GM19372 (cell line): ENCODE results near the gene NAA30.
"Not testable (repeated sequence)": the region's sequence is repeated elsewhere in the genome, so short reads cannot be mapped to it uniquely, and the experiment has no call there.

Experiments
- ATAC-seq: cut with Tn5 transposase; IDR thresholded peaks from one replicate; pipeline ENCODE4 v1.9.1; 2021; ENCODE audit warnings: mild to moderate bottlenecking, low read depth, moderate library complexity; ENCODE audit not compliant: unreplicated experiment

NAA30 gene

GRCh38 chr14:57390037-57390805 is at the start of gene NAA30:
Gene NAA30 (plus strand): TSS chr14:57390586. CDS start chr14:57390958, 372 bp downstream.
- peak; percentile 78 for ATAC-seq

DNA sequence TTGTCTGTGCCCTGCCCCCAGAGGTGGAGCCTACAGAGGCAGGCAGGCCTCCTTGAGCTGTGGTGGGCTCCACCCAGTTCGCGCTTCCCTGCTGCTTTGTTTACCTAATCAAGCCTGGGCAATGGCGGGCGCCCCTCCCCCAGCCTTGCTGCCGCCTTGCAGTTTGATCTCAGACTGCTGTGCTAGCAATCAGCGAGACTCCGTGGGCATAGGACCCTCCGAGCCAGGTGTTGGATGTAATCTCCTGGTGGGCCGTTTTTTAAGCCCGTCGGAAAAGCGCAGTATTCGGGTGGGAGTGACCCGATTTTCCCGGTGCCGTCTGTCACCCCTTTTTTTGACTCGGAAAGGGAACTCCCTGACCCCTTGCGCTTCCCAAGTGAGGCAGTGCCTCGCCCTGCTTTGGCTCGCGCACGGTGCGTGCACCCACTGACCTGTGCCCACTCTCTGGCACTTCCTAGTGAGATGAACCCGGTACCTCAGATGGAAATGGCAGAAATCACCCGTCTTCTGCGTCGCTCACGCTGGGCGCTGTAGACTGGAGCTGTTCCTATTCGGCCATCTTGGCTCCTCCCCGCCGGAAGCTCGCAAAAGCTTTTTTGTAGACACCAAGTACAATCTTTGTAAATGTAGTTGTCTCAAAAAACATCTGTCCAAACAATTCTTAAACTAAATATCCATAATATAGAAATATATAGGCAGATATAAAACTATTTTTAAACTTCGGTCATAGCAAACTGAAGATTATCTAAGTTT is 46.7 kb upstream of the NAA30 start:
- not testable (repeated sequence) for ATAC-seq

GRCh38 chr14:57345106-57345505 is 45.3 kb upstream of the NAA30 start:
- no peak for ATAC-seq

DNA sequence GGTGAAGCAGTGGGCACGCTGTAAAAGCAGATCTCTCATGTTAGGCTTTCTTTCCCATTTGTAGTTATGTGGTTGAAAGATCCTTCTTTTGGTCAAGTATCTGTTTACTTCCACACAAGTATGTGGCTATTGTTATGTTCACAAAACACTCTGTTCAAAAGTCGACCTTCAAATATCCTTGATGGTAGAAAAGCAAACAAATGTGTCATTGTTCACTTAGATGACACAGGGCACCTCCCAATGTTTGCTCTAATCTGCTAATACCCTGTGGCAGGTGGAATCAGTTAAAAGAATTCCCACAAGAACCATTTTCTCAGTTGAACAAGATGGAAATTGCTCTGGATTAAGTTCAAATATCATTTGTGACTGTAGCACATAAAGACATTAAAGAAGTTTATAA is 43.6 kb upstream of the NAA30 start:
- ATAC-seq = no peak

DNA sequence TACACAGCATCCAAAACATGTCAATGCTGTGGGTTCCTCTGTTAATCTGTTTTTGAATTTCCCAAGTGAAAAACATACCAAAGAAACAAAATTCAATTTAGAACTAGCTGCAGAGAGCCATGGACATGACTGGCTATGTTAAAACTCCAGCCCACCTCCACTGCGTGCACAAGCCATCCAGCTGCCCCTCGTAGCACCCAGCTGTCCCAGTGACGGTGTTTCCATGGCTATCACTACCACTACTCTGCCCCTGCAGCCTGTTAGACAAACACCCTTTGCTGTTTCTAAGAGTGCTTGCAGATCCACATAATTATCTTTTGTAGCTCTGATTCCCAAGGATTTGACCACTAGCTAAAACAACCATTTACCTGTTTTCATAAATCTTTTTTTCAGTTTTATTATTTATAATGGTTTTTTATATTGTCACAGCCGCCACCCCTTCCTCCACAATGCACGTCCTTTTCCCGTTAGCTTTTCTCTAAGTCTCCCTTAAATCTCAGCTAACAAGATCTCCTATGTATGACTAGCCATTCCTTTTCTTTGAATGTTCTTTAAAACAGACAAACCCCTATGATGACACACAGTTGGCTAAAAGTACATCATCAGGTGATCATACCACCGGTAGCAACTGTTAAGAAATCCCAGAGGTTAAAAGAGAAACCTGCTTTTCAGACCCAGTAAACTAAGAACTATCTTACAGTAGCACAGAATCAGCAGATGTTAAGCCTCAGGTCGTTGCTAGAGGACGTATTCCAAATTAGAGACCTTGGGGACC is 37.8 kb upstream of the NAA30 start:
- no peak for ATAC-seq

DNA sequence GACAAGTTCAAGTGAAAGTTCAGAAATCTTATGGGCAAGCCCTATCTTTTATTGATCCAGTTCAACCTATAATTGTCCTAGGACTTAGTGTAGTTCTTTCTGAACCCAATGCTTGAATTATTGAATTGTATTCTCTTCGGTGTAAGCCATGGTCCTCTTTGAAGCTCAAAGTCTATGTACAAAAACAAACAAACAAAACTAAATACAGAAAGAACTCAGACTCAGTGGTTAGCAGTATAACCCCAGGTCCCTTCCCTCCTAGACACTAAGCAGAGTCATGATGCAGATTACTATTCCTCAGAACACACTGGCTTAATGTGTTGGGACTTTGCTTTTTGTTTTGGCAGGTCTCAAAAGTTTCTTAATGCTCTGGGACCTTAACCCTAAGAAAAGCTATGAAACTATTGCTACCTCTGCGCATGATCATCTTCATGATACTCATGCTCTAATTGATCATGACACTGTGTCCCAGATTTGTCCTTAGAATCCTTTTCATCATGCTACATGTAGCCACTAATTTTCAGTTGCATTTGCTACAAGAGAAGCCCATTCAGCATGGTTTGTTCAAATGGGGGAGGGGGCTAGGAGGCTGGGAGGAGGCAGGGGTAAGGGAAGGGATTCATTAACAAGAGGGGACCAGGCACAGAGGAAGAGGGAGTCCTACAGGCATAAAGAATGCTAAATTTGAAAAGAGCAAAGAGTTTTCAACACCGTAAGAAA is 35.1 kb upstream of the NAA30 start:
- ATAC-seq = no peak

DNA sequence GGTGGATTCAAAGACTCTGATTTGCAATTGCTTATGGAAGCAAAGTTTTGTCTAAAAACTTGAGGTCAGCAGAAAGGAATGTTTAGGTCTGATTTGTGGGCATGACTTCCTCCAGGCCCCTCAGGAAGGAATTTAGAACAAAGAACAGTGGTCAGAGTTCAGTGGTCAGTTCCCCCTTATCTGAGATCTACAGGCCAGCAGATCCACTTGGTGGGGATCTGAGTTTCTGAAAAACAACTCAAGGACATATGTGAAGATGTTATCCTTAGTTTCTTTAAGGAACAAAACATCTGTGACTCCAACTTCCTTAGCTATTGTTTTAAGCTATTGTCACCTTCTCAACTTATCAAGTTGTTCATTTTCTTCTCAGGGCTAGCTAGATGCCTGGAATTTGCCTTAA is 28.0 kb upstream of the NAA30 start:
- no peak for ATAC-seq

DNA sequence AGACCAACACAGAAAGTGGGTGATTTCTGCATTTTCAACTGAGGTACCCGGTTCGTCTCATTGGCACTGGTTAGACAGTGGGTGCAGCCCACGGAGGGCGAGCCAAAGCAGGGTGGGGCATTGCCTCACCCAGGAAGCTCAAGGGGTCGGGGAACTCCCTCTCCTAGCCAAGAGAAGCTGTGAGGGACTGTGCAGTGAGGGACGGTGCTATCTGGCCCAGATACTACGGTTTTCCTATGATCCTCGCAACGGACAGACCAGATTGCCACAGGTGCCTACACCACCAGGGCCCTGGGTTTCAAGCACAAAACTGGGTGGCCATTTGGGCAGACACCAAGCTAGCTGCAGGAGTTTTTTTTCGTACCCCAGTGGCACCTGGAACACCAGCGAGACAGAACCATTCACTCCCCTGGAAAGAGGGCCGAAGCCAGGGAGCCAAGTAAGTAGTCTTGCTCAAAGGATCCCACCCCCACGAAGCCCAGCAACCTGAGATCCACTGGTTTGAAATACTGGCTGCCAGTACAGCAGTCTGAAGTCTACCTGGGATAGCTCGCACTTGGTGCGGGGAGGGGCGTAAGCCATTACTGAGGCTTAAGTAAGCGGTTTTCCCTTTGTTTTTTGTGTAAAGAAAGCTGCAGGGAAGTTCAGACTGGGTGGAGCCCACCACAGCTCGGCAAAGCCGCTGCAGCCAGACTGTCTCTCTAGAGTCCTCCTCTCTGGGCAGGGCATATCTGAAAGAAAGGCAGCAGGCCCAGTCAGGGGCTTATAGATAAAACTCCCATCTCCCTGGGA is 25.5 kb upstream of the NAA30 start:
- no peak for ATAC-seq

- ATAC-seq = not testable (repeated sequence)
These were observed 20.2 kb upstream of the NAA30 start for GRCh38 chr14:57370187-57370586.

- ATAC-seq = no peak
These were observed 19.4 kb upstream of the NAA30 start for GRCh38 chr14:57371013-57371412.

- no peak for ATAC-seq
These were observed 15.2 kb upstream of the NAA30 start for GRCh38 chr14:57375156-57375555.

GRCh38 chr14:57378661-57379060 is 11.7 kb upstream of the NAA30 start:
- no peak for ATAC-seq

DNA sequence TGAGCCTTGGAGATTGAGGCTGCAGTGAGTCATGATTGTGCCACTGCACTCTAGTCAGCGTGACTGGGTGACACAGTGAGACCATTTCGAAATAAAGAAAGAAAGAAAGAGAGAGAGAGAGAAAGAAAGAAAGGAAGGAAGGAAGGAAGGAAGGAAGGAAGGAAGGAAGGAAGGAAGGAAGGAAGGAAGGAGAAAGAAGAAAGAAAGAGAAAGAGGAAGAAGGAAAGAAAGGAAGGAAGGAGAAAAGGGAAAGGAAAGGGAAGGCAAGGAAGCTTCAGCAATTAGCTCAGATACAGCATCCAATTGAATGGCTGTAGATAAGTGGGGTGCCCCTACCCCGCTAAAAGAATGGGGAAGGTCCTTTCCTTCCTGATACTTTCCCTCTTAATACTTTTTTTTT is 9.5 kb upstream of the NAA30 start:
- ATAC-seq = no peak

DNA sequence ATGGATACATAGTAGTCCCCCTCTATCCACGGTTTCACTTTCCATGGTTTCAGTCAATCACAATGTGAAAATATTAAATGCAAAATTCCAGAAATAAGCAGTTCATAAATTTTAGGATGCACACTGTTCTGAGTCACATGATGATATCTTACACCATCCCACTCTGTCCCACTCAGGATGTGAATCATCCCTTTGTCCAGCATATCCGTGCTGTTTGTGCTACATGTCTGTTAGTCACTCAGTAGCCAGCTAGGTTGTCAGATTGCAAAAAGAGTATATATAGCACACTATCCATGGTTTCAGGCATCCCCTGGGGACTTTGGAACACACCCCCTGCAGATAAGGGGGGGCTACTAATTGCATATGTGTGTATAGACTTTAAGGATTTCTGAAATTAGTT is 8.1 kb upstream of the NAA30 start:
- ATAC-seq = no peak

DNA sequence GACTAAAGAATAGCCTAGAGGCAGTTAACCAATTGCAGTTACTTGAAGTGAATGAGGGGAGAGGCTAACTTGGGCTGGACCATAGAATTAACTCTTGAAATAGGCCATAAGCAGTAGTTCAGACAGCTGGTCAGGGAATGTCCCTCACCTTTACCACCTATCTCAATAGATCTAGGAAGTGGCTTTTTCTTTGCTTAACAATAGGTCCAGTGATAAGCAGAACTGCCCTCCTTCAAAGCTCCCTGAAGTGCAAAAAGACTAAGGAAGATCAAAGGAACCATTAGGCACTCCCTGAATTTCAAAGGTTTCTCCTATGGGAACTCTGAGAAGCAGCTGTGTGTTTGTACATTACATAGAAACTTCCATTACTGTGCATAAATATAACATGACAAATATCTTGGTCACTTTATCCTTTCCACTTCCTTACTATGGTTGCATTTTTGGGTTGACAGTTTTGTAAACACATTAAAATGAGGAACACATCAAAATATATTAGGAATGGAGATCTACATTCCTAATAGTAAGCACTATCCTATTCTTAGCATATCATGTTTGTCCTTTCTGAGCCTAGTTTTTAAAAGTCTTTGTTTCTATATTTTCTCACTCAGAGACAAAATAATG is 7.2 kb upstream of the NAA30 start:
- ATAC-seq = no peak

- ATAC-seq = no peak
These were observed 2.3 kb upstream of the NAA30 start for GRCh38 chr14:57388067-57388466.

DNA sequence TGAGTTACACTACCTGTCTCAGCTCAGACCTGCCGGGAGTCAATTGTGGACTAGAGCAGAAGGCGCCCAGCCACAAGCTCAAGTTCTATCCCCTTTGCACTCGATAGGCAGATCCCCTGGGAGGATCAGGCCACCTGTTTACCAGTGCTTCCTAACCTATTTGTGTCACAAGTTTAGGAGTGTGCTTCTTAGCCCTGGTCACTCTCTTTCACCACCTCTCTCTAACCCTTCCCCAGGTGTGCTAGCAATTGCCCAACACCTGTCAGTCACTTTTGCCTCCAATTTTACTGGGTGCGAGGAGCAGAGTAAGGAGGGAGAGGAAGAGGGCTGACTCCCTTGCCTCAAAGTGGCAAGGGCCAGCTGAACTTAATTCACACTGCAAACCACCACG is 745 bp upstream of the NAA30 start:
- ATAC-seq = no peak

GRCh38 chr14:57390806-57391516 is 575 bp downstream of the NAA30 start:
- ATAC-seq = peak; percentile 35
